CD4-positive, alpha-beta T cell (primary cell): ENCODE measurements around the gene MEF2A. TPM values are rescaled to one million over a fixed set of nuclear protein-coding genes. Genes with fewer than 3 reads are reported as not detected.

Source experiments
- ATAC-seq: fragments of 200-7000 bp; cut with Tn5 transposase; one replicate; pipeline ENCODE4 v1.10.0; 2022; ENCODE audit warnings: mild to moderate bottlenecking; ENCODE audit not compliant: poor library complexity
- CTCF ChIA-PET: fragments of 350-600 bp; sonication (Branson Sonifier 250); formaldehyde crosslinking; loops from one replicate; lab custom pipeline; 2021; ENCODE audit warnings: antibody characterized with exemption, inconsistent platforms; lab: Charles Lee
- POLR2A ChIA-PET: fragments of 350-600 bp; sonication (Branson Sonifier 250); formaldehyde crosslinking; loops from one replicate; lab custom pipeline; 2021; ENCODE audit warnings: antibody characterized with exemption, inconsistent platforms; lab: Charles Lee
- DNase-seq, 14 experiments: peaks; one replicate each; pipeline ENCODE4 v3.0.0-alpha.2; 2013 to 2020; ENCODE audit warnings: mixed read lengths in 2 of 14
- H3K27ac ChIP-seq, 2 donors: one replicate each; pipeline versions ENCODE4 v1.5.1 to v1.7.0; 2013; ENCODE audit warnings: low read length in 2 of 2, low read depth in 1 of 2, mild to moderate bottlenecking in 1 of 2
- H3K27me3 ChIP-seq, 2 experiments: 1 replicate in 1 of 2; 2 replicates in 1 of 2; pipeline versions ENCODE4 v1.6.1 to v1.7.0; 2013; ENCODE audit warnings: low read length in 2 of 2, control low read depth in 1 of 2, mild to moderate bottlenecking in 1 of 2, moderate library complexity in 1 of 2; ENCODE audit not compliant: insufficient read depth in 2 of 2, control insufficient read depth in 1 of 2
- H3K36me3 ChIP-seq: one replicate; pipeline ENCODE4 v1.6.1; 2013; ENCODE audit warnings: low read length, control low read depth; ENCODE audit not compliant: insufficient read depth
- H3K4me1 ChIP-seq: one replicate; pipeline ENCODE4 v1.6.1; 2013; ENCODE audit warnings: low read length, control low read depth; ENCODE audit not compliant: insufficient read depth
- H3K4me3 ChIP-seq: one replicate; pipeline ENCODE4 v1.5.1; 2013; ENCODE audit warnings: mild to moderate bottlenecking, low read length, moderate library complexity
- H3K9me3 ChIP-seq, 2 experiments: 1 replicate in 1 of 2; 2 replicates in 1 of 2; pipeline versions ENCODE4 v1.6.1 to v1.7.0; 2013; ENCODE audit warnings: low read length in 2 of 2, mild to moderate bottlenecking in 2 of 2, control low read depth in 1 of 2, moderate library complexity in 1 of 2; ENCODE audit not compliant: control insufficient read depth in 1 of 2, insufficient read depth in 1 of 2
- H3K27ac Mint-ChIP-seq: one replicate; pipeline ENCODE4 v1.8.0; 2020; ENCODE audit warnings: mixed read lengths
- H3K27me3 Mint-ChIP-seq: one replicate; pipeline ENCODE4 v1.8.0; 2021; ENCODE audit warnings: mixed read lengths
- H3K36me3 Mint-ChIP-seq: one replicate; pipeline ENCODE4 v1.8.0; 2021; ENCODE audit warnings: low read depth, mixed read lengths
- H3K4me1 Mint-ChIP-seq: one replicate; pipeline ENCODE4 v1.8.0; 2021; ENCODE audit warnings: low read depth, mixed read lengths
- H3K4me3 Mint-ChIP-seq: one replicate; pipeline ENCODE4 v1.8.0; 2020; ENCODE audit warnings: mild to moderate bottlenecking, mixed read lengths
- H3K9me3 Mint-ChIP-seq: one replicate; pipeline ENCODE4 v1.8.0; 2020; ENCODE audit warnings: mixed read lengths
- CTCF ChIP-seq: fragments of 200-600 bp; IDR thresholded peaks from one replicate; pipeline ENCODE4 v1.8.0; 2022; ENCODE audit warnings: antibody characterized with exemption, mild to moderate bottlenecking
- intact Hi-C, 2 experiments: fragments of 100-400 bp; cut with DNase I in 1 of 2; cut with micrococcal nuclease in 1 of 2; formaldehyde crosslinking; loops; one replicate each; pipeline versions ENCODE4 v1.15.1 to v1.9.0; 2023 to 2025; cut with DNase I, micrococcal nuclease
- total RNA-seq, 174 experiments: library from RNA in 2 of 174; stranded (reverse) in 2 of 174; gene quantifications; one replicate each; pipeline ENCODE4 v1.2.3 and lab custom pipeline; 2021 to 2026

The MEF2A gene
- total RNA-seq, 2 experiments from 2014 or later: 23.2 to 24.9 TPM

DNA sequence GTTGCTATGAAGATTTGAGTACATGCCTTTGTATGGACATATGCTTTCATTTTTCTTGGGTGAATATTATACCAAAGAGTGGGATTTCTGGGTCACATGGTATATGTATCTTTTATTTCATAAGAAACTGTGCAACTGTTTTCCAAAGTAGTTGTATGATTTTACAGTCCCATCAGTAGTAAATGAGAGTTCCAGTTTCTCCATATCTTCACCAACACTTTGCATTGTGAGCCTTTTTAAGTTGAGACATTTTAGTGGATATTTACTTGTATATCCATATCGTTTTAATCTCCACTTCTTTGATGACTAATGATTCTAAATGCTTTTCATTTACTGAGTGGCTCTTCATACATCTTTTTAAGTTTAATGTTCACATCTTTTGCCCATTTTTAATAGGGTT is 20.3 kb downstream of the MEF2A start:
- Histone ChIP-seq H3K27me3 (no peaks in the 10 kb centered on the region), H3K27ac (no peak overlapping the region), H3K4me1 (no peaks in the 10 kb centered on the region), H3K36me3 (no peaks in the 10 kb centered on the region), H3K4me3 (no peak overlapping the region), H3K9me3 (peaks cover 0 to 19% of the 10 kb centered on the region in 2 experiments)
- Mint-ChIP-seq H3K4me3 (no peak overlapping the region), H3K4me1 (peaks cover 51% of the 10 kb centered on the region), H3K27ac (no peak overlapping the region), H3K9me3 (peaks cover 13% of the 10 kb centered on the region), H3K27me3 (no peaks in the 10 kb centered on the region), H3K36me3 (peaks cover 68% of the 10 kb centered on the region)
- no peak for TF ChIP-seq CTCF
- intact Hi-C loops: no loop called here
- POLR2A ChIA-PET: no interaction called here
- CTCF ChIA-PET: no interaction called here
- ATAC-seq (no peak), DNase-seq (no peak)

DNA sequence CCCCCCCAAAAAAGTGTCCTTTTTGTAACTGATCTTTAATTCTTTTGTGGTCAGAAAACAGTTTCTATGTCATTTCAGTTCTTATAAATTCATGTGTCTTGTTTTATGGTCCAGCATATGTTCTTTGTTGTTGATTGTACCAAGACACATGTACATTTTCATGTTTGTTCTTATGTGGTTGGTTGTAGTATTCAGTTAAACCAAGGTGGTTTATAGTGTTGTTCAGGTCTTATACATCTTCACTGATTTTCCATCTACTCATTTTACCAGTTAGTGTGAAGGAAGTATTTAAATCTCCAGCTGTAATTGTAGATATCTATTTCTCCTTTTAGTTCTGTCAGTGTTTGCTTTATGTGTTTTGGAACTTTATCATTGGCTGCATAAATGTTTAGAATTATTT is 24.0 kb downstream of the MEF2A start:
- no peaks in the 10 kb centered on the region for H3K4me1 ChIP-seq
- ChIA-PET POLR2A (interaction anchor here (0.7 kb wide), 1 partner anchor 44 kb away, joined by 3 read pairs; no protein-coding TSS in a partner anchor), CTCF (no interaction called here)
- no peak for ATAC-seq
- no peaks in the 10 kb centered on the region for H3K27me3 ChIP-seq
- no peak for TF ChIP-seq CTCF
- peaks cover 0 to 16% of the 10 kb centered on the region in 2 experiments for H3K9me3 ChIP-seq
- Mint-ChIP-seq H3K4me1 (peaks cover 53% of the 10 kb centered on the region), H3K4me3 (no peak overlapping the region), H3K27me3 (no peaks in the 10 kb centered on the region), H3K9me3 (peaks cover 7% of the 10 kb centered on the region), H3K27ac (no peak overlapping the region), H3K36me3 (peaks cover 81% of the 10 kb centered on the region)
- H3K4me3 ChIP-seq: no peak overlapping the region
- no peak for DNase-seq
- H3K27ac ChIP-seq: no peak overlapping the region
- intact Hi-C loops: no loop called here
- H3K36me3 ChIP-seq: no peaks in the 10 kb centered on the region

DNA sequence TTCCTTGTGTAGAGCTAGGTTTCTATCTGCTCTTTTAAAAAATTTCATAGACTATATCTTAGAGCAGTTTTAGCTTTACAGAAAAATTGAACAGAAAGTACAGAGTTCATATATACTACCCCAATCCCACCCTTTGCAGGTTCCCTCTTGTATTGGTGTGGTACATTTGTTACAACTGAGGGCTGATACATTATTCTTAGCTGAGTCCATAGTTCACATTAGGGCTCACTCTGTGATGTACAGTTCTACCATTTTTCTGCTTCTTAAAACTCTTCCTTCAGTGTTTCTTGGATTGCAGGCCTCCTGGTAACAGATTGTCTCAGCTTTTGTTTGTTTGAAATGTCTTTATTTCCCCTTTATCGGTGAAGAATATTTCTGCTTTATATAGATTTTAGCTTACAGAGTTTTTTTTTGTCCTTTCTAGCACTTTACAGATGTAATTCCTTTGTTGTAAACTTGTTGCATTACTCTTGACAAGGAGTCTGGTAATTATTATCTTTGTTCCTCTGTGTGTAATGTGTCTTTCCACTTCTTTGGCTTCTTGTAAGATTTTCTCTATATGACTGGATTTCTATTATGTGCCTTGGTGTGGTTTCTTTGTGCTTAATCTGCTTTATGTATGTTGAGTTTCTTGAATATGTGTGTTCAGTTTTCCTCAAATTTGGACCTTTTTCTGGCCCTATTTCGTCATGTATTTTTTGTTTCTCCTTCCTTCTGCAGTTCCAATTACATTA is 25.3 kb downstream of the MEF2A start:
- Mint-ChIP-seq H3K4me1 (peaks cover 62% of the 10 kb centered on the region), H3K9me3 (peaks cover 8% of the 10 kb centered on the region), H3K27me3 (no peaks in the 10 kb centered on the region), H3K36me3 (peaks cover 79% of the 10 kb centered on the region), H3K4me3 (no peak overlapping the region), H3K27ac (peak overlapping the region; percentile 11)
- ATAC-seq: no peak
- ChIA-PET CTCF (no interaction called here), POLR2A (interaction anchor here (0.9 kb wide), 1 partner anchor 24 kb away, joined by 4 read pairs; no protein-coding TSS in a partner anchor)
- Histone ChIP-seq H3K4me1 (no peaks in the 10 kb centered on the region), H3K36me3 (no peaks in the 10 kb centered on the region), H3K4me3 (no peak overlapping the region), H3K27me3 (no peaks in the 10 kb centered on the region), H3K9me3 (peaks cover 0 to 7% of the 10 kb centered on the region in 2 experiments), H3K27ac (no peak overlapping the region)
- no peak for TF ChIP-seq CTCF
- intact Hi-C loops: no loop called here
- no peak for DNase-seq
